DND-41 (cell line): Measurements from ENCODE around the gene C11orf98.

ENCODE experiments used
- CTCF ChIP-seq: IDR thresholded peaks from 2 replicates; pipeline ENCODE4 v1.5.1; 2012; ENCODE audit warnings: borderline replicate concordance, low read length, moderate library complexity, mild to moderate bottlenecking; ENCODE audit not compliant: poor library complexity, severe bottlenecking; ENCODE audit errors: extremely low read depth
- EZH2 ChIP-seq: IDR thresholded peaks from 3 replicates; pipeline ENCODE4 v1.6.1; 2012; ENCODE audit warnings: borderline replicate concordance, low read depth, mild to moderate bottlenecking, moderate library complexity, low read length, inconsistent platforms; ENCODE audit not compliant: severe bottlenecking

DNA sequence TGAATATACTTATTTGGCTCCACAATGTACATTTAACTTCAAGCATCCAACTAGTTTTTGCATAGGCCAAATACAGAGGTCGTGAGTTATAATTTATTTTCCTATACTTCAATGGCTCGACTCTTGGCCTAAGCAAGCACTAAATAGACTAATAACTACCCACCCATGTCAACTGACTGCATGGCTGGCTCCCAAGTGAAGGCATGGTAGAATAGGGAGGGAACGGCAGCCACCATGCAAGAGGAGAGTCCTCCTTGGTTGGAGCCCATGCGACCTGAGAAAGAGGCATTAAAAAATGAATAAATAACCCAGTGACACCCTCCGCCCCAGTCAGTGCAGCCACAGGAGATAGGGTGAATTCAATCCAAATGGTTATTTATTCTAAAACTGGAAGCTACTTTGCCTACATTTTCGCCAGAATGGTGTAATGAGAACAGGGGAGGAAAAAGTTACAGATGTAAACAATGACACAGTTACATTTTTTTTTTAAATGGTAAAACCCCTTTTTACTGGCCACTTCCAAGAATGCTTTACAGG is 47.3 kb upstream of the C11orf98 start:
- TF ChIP-seq CTCF, result no peak
- TF ChIP-seq EZH2, result no peak
